HG03175 (cell line): Measurements from ENCODE around the gene IL3.

Source experiments
- ATAC-seq: cut with Tn5 transposase; IDR thresholded peaks from one replicate; pipeline ENCODE4 v1.9.1; 2021; ENCODE audit warnings: mild to moderate bottlenecking, moderate library complexity; ENCODE audit not compliant: unreplicated experiment

Gene IL3

DNA sequence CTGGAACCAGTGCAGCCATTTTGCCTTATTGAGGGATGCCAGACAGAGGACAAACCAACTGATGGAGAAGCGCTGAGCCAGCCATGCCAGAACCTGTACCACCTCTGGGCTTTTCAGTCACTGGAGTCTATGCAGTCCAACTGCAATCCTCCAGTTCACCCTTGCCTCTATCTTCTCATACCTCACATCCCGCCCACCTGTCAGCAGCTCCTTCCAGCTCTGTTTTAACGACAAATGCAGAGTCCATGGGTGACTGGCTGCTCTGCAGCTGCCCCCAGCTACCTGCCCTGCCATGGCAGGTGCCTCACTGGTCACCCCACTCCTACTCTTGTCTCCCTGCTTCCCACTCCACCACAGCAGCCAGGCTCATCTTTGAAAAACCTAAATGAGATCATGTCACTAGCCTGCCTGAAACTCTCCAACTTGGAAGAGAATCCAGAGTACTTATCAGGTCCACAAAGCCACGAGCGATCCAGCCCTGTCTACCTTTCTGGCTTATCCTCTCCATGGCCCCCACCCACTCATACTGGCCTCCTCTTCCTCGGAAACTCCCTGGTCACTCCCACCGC, 35.0 kb upstream of the IL3 start:
- ATAC-seq = no peak

DNA sequence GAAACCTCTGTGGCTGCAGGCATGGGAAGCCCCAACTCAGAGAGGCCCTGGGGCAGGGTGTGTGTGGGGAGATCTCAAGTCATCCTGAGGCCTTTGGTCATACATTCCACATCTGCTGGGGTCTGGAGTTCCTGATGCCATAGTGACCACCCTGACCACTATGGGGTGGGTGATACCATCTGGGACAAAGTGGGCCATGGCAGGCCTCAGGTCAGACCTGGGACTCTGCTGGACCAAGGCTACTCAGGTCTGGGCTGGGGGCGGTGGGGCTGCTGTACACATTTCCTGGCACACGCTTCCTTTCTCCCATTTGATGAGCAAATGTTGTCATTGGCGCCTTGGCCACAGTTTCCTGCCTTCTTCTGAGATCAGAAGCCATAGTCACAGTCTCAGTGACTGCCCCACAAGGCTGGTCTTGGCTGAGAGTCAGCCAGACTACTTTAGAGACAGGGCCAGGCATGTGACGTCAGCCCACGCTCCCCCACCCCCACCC, 33.9 kb upstream of the IL3 start:
- ATAC-seq = peak; percentile 43

DNA sequence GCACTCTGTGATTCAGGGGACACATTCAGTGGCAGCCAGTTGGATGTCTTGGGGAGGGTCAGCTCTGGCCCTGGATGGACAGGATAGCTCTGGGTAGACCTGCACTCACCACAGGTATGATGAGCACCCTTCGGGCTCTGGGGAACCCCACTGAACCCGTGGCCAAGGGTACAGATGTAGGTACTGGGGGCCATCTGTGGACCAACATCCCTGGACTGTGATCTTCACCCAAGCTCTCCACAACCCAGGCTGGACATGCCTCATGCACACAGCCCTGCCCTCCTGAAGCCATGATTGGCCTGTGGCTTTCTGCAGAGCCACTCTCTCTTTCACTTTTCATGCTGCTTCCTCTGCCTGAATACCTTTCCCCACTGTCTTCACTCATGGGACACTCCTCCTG, 33.4 kb upstream of the IL3 start:
- peak; percentile 63 for ATAC-seq

DNA sequence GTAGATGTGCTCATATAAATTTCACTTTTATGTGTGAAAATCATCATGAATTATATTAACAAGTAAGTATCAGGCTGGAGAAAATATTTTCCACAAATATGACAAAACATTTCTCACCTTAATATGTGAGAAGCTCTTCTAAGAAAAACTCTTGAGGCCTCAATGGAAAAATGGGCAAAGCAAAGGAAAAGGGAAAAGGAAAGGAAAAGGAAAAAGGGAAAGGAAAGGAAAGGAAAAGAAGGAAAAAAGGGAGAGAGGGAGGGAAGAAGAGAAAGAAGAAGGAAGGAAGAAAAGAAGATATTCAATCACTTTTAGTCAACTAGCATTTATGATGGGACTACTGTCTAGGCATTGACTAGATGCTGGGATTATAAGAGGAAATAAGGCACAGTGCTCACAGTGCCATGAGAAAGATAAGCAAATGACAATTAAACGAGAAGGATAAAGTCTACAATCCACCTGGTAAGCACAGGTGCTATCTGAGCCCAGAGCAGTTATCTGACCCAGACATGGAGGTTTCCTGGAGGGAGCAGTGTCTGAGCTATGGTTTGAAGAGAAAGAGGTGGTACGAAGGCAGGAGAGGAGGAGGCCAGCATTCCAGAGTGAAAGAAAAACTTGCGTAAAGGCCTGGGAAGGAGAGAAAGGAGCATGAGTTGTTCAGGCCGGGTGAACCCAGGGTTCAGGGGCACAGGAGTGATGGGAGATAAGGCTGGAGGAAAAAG, 30.7 kb upstream of the IL3 start:
- no peak for ATAC-seq

DNA sequence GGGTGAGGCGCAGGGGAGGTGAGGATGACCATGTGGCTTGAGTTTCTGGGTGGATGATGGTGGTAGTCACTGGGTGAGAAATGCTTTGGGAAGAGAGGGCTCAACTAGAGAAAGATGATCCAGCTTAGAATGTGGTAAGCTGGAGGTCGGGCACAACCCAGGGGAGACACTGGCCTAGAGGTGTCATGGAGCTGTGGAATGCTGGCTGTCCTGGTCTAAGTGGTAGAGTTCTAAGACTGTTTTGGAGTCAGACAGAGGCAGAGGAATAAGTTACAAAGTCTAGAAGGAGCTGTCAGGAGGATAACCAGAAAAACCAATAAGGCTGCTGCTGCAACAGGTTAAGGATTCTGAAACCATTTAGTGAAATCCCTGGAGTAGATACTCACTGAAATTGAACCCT, 29.8 kb upstream of the IL3 start:
- ATAC-seq = no peak

DNA sequence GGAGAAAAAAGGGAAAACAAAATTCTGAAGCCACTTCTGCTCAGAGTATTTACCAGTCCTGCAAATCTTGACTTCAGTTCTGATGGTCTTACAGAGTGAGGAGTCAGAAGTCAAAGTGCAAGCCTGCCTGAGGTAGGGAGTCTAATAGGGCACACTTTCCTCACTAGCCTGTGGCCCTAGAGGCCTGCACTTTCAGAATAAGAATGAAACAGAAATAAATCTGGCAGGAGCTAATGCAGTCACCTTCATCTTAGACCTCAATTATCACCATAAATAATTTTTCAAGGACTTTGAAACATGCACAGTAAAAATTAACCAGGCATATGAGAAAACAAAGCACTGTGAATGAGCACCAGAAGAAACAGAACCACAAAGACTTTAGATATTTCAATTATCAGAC, 28.3 kb upstream of the IL3 start:
- ATAC-seq = no peak

DNA sequence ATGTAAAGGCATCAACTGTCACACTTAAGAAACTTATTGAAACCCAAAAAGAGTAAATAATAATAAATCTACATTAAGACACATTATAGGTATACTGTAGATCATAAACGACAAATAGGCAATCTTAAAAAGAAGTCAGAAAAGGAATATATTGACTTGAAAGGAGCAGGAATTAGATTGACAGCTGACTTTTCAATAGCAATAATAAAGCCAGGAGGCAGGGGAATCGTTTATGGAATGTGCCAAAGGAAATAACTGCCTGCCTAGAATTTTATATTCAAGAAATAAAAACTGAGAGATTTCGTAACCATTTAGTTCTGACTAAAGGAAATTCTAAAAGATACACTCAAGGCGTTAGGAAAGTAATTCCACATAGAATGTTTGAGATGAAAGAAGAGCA, 27.3 kb upstream of the IL3 start:
- ATAC-seq = no peak

DNA sequence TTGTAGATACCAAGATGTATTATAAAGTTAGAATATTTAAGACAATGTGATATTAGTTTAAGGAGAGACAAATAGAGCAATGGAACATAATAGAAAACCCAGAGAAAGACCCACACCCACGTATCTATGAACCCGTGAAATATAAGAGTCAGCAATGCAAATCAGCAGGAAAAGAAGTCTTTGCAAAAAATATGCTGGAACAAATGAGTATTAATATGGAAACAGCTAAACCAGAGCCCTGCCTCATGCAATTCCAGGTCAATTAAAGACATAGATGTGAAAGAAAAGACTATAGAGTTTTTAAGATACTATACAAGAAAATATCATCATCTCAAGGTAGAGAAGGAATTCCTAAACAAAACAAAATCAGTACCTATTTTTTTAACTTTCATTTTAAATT, 23.1 kb upstream of the IL3 start:
- no peak for ATAC-seq

DNA sequence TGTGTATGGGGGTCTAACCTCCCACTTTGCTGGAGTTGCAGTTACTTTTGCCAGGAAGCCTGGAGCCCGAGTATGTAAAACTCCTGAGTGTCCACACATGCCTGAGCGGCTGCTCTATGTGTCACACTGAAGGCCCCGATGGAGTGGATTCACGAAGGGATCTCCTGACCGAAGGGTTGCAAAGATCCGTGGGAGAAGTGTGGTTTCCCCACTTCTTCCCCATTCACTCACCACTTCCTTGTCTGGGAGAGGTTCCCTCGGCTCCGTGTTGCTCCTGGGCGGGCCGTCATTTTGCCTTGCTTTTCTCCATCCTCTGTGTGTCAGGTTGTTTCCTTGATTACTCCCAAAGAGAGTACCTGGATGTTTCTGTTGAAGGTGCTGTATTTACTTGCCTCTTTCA, 16.2 kb upstream of the IL3 start:
- ATAC-seq = no peak

DNA sequence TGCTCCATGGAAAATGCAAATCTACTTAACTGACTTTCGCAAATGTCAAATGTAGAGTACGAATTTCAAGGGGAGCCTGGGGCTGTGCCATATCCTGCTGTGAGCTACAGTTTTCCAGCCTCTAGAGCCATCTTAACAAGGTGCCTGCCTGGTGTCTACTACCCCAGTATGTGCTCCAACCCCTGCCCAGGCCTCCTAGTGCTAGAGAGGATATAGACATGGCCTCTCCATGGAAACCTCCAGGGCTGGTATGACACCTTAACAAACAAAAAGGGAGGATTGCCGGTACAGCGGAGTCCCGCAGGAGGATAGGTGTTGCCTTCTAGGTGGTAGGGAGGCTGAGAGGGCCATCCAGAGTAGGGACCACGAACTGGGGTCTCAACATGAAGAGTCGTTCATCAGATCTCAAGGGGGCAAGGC, 13.6 kb upstream of the IL3 start:
- no peak for ATAC-seq

DNA sequence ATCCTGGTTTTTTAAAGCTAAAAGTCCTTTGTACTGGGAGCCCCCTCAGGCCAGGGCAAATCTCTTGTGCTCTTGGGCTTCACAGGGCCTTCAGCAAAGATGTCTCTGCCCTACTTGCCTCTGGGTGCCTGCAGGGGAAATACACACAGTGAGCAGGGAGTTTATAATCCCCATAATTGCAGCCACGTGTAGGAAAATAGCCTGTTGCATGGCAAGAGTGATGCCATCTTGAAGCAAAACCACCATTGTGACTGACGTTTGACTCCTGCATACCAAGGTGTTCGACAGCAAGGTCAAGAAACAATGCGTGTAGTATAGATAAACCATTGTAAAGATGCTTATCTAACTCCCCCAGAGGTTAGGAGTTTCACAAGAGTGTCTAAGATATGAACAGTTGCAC, 11.4 kb upstream of the IL3 start:
- ATAC-seq = no peak

DNA sequence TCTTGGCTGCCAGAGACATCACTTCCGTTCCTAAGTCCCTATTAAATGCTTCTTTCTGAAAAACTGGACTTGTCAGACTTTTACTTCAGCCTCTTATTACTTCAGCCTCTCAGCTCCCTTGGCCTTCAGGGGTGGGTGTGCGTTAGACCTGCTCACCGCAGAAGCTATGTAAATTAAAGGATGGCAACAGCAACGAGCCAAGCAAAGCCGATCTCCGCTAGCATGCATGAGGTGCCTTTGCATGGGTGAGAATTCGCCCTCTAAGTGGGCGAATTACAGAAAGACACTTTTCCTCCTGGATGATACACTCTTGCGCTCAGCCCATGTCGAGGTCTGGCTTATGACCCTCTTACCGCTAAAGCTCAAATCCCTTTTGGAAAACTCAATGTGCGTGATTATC, 10.9 kb upstream of the IL3 start:
- no peak for ATAC-seq

DNA sequence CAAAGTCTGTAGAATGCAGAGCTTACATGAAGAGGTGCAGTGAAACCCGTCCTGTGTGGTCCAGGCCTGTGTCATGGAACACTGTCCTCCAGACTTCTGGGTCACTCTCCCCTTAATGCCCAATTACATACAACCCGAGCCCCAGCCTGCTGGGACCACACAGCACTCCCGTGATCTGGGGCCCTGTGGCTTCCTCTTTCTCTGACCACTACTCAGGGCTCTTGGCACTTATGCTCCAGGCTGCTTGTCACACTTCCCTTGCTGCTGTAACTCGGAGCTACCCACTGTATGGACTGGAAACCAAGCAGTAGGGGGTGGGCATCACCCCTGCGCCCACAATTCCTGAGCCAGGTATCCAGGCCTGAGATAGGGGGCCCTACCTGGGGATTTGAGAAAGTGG, 10.3 kb upstream of the IL3 start:
- no peak for ATAC-seq

DNA sequence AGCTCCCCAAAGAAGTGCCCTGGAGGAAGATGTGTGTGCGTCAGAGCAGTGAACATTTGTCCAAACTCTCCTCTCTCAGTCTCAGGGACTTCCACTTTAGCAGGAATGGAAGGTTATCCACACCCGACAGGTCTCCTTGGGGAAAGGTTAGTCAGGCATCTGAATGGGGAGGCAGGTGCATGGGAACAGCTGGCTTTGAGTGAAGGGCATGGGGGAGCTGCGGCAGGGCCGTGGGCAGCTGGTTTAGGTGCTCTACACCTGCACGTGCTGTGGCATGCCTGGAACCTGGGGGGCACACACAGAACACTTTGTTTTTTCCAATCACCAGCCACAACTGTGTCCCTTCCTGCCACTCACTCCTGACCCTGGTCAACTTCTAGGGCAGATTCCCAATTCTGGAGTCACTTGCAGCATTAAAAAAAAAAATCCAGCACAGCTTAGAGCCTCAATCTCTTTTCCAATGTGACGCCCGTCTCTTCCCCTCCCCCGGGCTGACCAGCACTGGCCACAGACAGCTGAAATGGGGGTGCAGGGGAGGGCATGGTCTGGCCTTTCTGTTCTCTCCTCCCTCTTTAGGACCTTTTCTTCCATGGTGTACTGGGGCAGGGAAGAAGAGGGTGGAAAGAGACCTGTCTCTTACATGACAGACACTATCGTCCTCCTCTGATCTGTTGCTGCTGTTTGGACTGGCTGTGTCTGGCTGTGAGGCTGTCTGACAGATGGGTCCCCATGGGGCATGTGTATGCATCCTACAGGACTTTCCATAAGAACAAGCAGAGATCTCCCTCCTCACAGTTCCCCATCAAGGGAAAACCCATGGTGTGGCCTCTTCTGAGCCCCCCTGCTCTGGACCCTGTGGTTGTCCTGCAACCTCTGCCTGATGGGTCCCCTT, 9.5 kb upstream of the IL3 start:
- no peak for ATAC-seq

DNA sequence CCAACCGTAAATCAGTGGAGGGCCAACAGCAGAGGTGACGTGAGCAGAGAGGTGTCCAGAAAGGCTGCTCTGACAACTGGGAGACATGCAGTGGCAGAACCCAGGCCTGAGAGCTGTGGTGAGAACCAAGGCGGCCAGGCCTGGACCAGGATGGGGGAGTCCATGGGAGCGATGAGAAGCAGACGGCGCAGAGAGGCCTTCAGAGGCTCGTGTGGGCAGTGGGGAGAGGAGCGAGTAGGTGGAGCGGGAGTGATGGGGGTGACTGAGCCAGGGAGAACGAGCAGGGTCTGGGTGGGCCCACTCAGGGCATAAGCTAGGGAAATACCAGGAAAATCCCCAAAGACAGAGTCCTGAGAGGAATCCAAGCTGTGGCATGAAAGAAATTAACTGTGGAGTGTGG, 7.9 kb upstream of the IL3 start:
- no peak for ATAC-seq

DNA sequence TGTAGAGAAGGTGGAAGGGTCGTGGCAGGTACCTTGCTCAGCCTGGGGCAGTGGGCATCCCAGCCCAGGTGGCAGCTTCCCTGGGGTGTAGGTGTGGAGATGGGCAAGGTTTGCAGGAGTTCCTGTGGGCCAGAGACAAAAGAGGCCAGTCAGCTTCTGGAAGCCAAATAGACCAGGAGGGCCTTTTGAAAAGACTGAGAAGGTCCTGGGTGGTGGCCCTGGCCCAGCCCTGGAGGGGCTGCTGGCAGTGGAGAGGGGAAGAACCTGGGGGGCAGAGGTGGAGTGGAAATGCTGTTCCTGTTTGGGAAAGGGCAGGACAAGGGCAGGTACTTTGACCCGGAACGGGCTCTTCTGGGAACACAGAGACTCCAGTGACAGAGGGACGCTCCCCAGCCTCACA, 7.0 kb upstream of the IL3 start:
- ATAC-seq = no peak

DNA sequence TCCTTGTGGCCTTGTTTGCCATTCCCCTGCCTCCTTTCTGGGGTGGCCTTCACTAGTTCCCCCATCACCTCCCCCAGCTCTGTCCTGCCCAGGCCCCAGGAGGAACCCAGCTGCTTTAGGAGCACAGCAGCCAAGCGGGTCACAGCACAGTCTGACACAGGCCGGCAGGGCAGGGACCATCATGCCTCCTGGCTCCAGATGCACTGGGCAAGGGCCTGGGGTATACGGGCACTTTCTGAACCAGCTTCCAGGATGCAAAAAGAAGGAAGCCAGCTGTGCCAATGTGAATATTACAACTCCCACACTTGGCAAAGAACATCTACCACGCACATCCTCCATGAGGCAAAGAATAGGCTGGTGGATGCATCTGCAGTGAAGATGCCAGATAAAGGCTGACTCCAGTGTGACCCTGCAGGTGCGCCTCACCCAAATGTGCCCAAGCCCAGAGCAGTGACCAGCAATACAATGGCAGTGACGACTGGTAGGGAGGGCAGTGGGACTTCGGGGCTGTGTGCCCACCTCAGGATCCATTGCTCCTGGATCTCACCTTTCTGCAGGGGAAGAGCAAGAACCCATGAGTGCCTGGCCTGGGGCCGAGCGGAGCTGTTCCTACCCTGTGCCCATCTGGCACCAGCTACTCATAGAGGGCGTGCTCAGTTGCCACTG, 6.3 kb upstream of the IL3 start:
- no peak for ATAC-seq

DNA sequence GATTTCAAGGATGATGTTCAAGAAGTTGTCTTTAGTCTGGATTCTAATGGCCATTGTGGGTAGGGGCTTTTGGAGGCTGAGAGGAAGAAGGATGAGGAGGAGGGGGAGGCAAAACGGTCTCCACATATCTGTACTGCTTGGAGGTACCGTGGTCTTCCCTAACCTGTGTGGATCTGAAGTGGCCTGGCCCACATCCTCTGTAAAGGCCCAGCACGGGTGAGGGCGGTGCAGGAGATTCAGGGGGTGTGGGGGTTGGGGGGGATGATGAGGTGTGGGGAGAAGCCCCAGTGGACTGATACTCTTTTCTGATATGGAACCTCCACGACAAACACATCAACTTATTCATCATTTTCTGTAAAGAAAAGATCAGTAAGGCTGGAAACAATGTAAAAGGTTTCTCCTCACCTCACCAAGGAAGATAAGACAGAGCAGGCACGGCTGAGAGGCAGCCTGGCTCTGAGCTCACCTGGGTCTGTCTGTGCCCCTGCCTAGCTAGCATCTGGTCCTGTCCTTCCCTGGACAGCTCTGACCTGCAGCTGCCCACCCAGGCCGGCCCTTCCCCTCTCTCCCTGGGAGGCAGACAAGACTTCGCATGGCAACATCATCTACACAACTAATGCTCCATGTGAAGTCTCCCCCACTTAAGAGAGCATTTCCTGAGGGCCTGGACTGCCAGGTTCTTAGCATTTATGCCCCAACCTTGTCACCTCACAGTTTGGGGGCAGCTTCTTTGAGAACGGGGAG, 5.6 kb upstream of the IL3 start:
- ATAC-seq = no peak

DNA sequence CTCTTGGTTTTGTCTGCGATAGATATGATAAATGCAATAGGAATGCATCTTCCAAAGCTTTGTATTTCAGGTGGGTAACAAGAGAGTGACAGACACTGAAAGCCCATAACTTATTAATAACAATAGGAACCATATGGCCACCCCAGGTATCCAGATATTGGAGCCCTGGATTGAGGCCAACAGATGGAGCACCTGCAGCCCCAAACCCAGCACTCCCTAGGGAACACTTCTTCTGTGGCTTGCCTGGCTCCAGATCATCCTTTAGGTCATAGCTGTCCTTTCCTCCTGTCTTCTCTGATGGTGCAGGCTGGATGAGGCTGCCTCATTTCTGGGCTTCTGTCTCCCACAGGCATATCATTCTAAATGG, 5.0 kb upstream of the IL3 start:
- ATAC-seq = no peak

DNA sequence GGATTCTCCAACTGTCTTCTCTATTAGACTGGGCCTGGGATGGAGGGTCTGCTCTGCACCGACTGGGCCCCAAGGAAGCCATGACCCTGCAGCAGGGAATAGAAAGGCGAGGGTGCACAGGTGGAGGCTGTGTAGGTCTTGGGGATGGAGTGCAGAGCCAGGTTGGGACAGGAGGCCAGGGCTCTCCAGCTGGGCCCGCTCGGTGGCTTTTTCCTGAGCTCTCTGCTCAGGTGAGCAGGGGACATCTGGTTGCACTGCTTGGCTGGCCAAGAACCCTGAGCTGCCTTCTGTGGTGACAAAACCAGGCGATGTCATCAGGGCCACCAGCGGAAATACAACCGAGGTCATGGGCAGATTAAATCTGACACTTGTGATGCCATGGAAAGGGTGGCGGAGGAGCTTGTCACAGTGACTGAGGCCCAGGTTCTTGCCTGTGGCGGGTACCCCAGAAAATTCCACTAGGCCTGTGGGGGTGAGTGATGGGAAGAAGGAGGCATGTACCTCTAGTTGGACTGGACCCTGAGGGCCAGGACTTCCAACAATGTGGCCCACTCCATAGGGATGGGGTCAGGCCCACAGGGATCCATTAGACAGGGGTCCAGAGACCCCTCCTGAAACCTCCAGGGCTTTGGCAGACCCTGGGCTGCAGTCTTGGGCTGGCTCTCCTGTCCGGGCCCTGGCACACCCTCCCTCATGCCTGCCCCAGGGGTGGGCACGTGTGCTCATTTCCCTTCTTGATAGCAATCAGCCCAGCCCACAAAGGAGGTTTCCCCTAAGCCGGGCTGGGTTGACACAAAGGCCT, 4.4 kb upstream of the IL3 start:
- no peak for ATAC-seq
